ENCODE measurements around the gene CDC42BPB. TPM values are rescaled to one million over a fixed set of nuclear protein-coding genes. Genes with fewer than 3 reads are reported as not detected.

CDC42BPB gene
- total and polyA plus RNA-seq, 11 donors = 31.1 to 124 (median 68.9) TPM

GRCh38 chr14:102916347-102917055, 140.8 kb downstream of the CDC42BPB start:
- Histone ChIP-seq H3K27ac (no peak overlapping the region), H3K4me3 (no peak overlapping the region), H3K27me3 (no peaks in the 10 kb centered on the region), H3K36me3 (no peaks in the 10 kb centered on the region), H3K4me1 (no peaks in the 10 kb centered on the region), H3K9me3 (no peaks in the 10 kb centered on the region)
- ATAC-seq = no peak
- WGBS, 4 donors = 78 to 84% (median 82%) methylated on average over 14 to 18 of the region's 18 CpGs
- intact Hi-C loops (cut with DNase I) = loop anchor here (5.0 to 10.0 kb wide), 8 partner anchors 89 to 482 kb away; partner anchors contain the start of gene TRAF3 (in 2 of the 10)
- no peak for TF ChIP-seq POLR2A (IDR thresholded peaks at IDR 0.05)
- no peak for TF ChIP-seq CTCF (IDR thresholded peaks at IDR 0.05)
- no peak for DNase-seq

DNA sequence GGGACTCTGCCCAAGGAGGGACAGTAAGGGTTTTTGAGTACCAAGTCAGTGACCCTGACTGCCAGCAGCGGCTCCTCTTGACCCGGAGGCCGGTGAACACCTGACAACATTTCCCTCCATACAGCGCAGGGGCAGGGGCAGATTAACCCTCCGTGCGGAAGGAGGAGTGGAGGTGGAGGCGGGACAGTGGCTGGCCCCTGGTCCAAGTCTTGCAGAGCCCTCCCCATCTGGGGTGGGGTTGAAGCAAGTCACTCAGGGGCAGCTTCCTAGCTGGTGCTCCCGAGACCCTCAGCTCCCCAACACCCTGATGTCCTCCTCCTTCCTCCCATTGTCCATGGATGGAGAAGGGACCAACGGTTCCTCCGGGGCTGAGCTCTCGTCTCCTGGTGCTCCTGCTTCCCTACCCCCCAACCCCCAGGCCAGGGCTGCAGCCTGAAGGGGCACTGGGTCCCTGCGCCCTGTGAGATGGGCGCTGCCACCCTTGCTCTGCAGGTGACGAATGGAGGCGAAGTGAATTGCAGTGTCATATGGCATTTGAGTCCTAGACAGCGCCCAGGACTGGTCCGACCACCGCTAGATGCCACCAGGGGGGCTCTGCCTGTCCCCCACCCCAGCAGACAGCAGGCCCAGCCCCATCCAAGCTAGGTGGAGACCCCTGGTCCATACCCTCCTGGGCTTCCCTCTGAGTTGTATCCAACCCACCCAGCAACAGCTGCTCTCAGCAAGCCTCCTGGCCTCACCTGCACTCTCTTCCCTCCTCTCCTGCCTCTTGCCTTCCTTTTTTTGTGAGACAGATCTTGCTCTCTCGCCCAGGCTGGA, 141.8 kb downstream of the CDC42BPB start:
- intact Hi-C loops (cut with DNase I) = loop anchor here (5.0 to 10.0 kb wide), 8 partner anchors 88 to 481 kb away; partner anchors contain the start of gene TRAF3 (in 2 of the 10)
- no peak for TF ChIP-seq POLR2A (IDR thresholded peaks at IDR 0.05)
- TF ChIP-seq CTCF (IDR thresholded peaks at IDR 0.05) = no peak
- 80 to 85% (median 82%) methylated on average over 16 to 19 of the region's 19 CpGs for WGBS, 4 donors
- DNase-seq = no peak
- no peaks in the 10 kb centered on the region for H3K27me3 ChIP-seq
- no peaks in the 10 kb centered on the region for H3K36me3 ChIP-seq
- H3K4me3 ChIP-seq = no peak overlapping the region
- H3K4me1 ChIP-seq = no peaks in the 10 kb centered on the region
- peak in 1 of 4 donors; percentile 21 for ATAC-seq
- no peaks in the 10 kb centered on the region for H3K9me3 ChIP-seq
- no peak overlapping the region for H3K27ac ChIP-seq

DNA sequence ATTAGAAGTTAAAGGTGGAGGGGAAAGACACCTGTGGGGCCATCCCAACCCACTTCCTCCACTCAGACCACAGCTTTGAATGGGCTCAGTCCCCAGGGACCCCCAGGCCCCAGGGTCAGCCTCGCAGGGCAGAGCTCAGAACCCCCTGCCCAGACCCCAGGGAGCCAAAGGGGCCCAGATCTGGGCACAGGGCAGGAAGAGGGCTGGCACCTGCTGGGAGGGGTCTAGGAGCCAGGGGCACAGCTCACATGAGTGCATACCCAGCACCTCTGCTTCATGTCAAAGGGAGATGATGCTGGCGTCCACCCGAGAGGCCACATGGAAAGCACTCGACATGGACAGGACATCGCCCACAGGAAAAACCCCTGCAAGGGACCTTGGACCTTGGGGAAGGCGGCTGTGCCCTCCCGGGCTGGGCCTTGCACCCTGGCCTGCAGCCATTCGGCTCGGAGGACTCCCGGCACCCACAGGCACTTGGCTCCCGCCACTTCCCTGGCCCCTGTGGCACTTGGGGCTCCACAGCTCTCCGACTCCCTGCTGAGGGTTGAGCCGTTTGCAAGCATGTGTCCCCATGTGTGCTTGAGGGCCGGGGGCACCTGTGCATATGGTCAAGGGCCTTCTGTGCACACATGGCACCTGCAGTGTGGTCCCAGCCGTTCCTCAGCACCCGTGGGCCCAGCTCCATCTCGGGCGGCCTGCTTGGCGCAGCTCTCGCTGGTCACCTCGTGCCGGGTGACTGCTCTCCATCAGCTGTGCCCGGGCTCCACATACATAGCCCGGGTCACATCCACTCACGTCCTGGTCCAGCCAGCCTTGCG, 142.7 kb downstream of the CDC42BPB start:
- H3K9me3 ChIP-seq = no peaks in the 10 kb centered on the region
- no peaks in the 10 kb centered on the region for H3K36me3 ChIP-seq
- no peak overlapping the region for H3K4me3 ChIP-seq
- intact Hi-C loops (cut with DNase I) = loop anchor here (5.0 to 10.0 kb wide), 8 partner anchors 87 to 480 kb away; partner anchors contain the start of gene TRAF3 (in 2 of the 10)
- H3K4me1 ChIP-seq = no peaks in the 10 kb centered on the region
- H3K27me3 ChIP-seq = no peaks in the 10 kb centered on the region
- ATAC-seq = no peak
- TF ChIP-seq POLR2A (IDR thresholded peaks at IDR 0.05) (no peak), CTCF (IDR thresholded peaks at IDR 0.05) (no peak)
- H3K27ac ChIP-seq = no peak overlapping the region
- WGBS, 4 donors = 86 to 90% (median 87%) methylated on average over 7 to 26 of the region's 26 CpGs
- no peak for DNase-seq
